HL-60/S4 (cell line): ENCODE data around the gene MRPL55.

Source experiments
- in situ Hi-C: fragments of 300-500 bp; cut with MboI; formaldehyde crosslinking; loops from 2 replicates; pipeline ENCODE4 v1.14.3; 2022; ENCODE audit warnings: low sequenced_read_pairs

Gene MRPL55

GRCh38 chr1:228088586-228089498 lies 20.3 kb downstream of the MRPL55 start:
- in situ Hi-C loops, result no loop called here

DNA sequence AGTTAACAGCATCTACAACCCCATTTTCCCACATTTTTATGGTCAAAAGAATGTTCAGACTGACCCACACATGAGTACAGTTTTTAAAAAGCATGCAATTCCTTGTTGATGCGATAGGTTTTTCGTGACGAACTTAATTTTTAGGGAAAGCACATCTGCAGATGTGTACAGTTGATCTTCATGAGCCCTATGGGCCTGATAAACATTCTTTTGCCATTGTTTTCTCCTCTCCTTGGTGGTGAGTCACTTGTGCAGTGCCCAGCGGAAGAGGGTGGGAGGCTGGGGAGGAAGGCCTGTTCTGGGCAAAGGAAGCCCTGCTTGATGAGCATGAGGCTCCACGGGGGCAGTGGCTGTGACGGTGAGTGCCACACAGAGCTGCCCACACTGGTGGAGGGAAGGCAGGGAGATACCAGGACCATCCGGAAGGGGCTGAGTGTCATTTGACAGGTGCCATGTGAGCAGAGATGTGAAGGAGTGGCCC lies 21.3 kb downstream of the MRPL55 start:
- in situ Hi-C loops, result no loop called here

DNA sequence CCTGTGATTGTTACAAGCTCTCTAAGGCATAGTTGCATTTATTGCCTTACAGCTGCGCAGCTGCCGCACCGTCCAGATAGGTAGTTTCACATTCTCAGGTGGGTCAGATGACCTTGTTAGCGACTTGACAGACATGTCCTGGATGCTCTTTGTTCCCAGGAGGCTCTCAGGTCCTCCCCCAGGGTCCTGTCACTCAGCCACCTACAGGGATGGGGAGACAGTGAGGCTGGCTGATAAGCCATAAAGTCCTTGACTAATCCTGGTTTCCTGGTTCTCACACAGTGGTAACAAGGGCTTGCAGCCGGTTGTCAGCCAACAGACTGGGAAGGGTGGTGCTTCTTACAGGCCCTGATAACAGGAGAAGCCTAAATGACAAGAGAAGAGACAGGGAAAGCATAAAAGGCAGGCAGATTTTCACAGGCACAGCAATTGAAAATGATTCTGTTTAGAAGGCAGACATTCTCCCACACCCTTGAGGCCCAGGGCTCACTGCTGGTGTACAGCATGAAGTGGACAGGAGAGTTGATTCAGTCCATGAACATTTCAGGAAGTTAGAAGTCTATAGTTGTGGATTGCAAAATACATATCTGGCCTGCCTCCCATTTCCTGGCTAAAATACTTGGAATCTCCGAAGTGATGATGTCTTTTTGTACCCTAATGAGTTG lies 23.7 kb downstream of the MRPL55 start:
- in situ Hi-C loops, result no loop called here

DNA sequence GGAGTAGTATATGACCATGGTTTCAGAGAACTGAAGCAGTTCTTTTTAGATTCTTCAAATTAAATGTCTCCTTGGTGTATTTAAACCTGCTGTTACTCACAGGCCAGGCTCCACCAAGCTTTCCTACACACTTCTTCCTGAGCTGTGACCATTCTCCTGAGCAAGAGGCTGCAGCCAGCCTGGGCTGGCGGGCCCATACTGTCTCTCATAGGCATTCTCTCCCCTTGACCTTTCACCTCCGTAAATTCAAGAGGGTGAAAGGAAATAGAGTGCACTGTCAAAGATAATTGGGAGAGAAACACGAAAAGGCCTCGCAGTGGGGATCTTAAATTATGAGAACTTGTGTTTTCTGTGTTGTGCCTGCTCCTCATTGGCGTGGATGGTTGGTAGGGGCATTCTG lies 24.3 kb downstream of the MRPL55 start:
- in situ Hi-C loops, result no loop called here

- in situ Hi-C loops, result no loop called here
These were observed 24.8 kb downstream of the MRPL55 start for GRCh38 chr1:228084325-228084724.

GRCh38 chr1:228083871-228084278 lies 25.2 kb downstream of the MRPL55 start:
- in situ Hi-C loops, result no loop called here

DNA sequence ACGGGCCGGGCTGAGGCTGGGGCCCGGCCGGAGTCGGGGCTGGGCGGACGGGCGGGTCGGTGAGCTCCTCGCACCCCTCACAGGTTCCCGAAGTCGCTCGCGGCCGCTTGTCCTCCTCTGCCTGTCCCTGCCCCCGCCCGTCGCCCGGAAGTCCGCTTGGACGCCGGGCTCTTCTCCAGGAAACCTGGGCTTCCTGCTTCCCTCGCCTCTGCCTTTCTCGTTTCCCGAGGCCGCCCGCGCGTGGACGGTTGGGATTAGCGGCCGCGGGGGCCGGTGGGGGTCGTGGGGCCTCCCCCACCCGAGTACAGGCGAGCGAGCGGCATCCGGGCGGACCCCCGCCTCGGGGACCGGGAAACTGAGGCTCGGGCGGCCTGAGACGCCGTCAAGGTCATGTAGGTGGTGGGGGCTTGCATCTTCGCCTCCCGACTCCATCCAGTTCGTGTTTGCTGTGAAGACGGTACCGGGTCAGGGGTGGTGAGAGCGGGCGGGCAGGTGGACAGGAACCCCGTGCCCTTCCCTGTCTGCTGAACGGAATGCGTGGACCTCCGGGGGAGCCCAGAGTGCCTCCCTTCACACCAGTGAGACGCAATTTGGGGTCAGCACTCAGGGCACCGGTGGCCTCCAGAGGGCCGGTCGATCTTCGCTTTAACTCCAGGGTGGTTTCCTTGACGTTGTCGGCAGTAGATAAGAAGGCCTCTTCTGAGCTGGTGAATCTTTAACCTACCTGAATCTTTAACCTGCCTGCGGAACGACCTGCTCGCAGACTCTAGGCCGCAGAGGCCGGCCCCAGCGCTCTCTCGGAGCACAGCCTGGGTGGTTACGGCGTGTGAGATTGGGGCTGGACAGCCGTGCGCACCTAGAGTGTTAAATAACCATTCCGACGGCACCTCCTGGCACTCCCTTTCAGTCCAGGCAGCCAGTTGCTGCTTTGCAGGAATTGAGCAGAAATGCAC lies 25.9 kb downstream of the MRPL55 start:
- in situ Hi-C loops, result no loop called here

- in situ Hi-C loops, result no loop called here
These were observed 26.7 kb downstream of the MRPL55 start, which contains the start of gene ARF1 for GRCh38 chr1:228082214-228082917. ARF1 (plus strand) TSS chr1:228082708; CDS start chr1:228097115, 14,407 bp downstream.

DNA sequence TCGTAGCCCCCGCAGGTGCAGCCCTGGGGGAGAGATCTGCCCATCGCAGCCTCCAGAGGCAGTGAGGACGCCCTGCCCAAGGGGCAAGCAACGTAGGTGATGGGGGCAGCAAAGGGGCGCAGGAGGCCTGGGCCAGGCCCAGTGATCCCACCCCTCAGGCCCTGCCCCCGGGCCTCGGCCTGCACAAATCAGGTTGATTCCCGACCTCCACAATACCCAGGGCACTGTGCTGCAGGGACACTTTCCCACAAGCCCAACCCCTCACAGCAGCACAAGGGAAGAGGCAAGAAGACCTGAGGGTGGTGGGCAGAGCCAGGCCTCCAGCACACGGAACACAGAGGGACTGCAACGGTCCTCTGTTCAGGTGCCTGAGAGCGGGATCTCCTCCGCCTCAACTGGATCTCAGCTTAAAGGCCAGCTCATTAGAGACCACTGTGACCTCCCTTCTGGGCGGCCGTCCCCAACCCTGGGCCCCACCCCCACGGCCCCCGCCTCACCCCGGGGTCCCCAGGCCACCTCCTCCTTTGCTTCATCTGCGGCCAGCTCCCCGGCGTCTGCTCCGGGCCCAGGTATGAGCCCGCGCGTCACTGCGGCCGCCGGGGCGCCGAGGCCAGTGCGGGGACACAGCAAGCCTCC lies 27.4 kb downstream of the MRPL55 start:
- in situ Hi-C loops, result no loop called here

GRCh38 chr1:228081144-228081543 lies 28.0 kb downstream of the MRPL55 start:
- in situ Hi-C loops, result no loop called here

- in situ Hi-C loops, result no loop called here
These were observed 29.4 kb downstream of the MRPL55 start for GRCh38 chr1:228079601-228080263.

DNA sequence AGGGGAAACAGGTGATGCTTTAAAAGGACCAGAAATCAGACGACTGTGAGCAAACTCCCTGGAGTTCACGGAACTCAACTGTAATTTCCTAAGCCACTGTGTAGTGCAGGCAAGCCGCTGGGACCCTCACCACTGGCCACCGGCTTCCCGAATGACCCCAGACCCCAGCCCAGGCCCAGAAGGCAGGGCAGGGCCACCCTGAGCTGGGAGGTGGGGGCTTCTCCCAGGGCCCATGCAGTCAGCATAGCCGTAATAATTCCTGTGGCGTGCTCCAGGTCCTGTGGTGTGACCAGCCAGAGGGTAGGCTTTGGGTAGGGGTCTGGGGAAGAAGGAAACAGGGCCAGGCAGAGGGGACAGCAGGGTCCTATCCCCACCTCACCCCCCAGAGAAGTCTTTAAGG lies 30.1 kb downstream of the MRPL55 start:
- in situ Hi-C loops, result no loop called here

DNA sequence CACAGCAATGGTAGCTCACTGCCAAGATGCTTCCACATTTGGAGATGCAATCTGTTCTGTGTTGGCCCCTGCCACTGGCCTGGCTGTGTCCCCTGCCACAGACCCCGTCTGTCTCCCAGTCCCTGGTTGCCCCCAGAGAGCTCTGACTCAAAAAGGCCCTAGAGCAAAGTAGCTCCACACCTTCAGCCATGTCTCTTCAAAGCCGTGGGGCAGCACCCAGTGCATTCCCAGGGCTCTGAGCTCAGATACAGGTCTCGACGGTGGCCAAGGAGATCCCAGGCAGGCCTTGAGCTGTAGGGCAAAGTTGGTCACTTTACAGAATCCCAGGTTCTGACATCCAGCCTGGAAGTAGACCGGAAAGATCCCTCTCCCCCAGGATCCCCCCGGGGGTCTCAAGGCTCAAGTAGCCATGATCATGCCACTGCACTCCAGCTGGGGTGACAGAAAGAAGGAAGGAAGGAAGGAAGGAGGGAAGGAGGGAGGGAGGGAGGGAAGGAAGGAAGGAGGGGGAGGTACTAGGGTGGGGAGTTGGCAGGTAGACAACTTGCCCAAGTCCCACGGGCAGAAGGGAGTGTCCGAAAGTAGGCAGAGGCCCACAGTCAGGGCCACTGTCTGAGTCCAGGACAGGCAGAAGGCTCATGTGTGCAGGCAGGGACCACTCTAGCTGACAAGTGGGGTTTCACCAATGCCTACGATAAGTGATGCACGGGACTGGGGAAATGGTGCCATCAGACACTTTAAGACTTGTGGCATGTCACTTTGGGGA lies 31.4 kb downstream of the MRPL55 start:
- in situ Hi-C loops, result no loop called here

DNA sequence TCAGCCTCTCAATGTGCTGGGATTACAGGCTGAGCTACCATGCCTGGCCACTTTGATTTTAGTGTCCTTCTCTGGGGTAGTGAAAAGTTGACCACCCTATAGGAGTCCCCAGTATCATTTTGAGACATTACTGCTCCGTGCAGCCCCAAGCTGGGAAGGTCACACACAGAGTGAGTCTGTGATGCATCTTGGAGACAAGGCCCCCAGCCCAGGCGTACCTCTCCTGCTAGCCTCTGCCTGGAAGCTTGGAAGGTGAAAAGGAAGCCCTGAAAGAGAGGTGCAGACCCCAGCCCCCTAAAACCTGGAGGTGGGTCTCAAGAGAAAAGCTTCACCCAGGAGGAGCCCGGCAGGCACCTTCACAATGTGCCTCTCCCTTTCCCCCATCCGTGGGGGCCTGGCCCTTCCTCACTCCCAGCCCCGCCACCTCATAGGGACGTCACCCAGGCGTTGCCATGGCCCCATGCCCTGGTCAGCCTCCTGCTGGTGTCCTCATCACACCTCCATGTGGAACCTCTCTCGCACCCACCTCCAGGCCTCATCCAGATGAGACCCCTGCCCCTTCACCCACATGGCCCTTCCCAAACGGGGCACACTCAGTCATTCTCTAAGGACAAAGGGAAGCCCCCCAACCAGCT lies 32.2 kb downstream of the MRPL55 start:
- in situ Hi-C loops, result no loop called here

DNA sequence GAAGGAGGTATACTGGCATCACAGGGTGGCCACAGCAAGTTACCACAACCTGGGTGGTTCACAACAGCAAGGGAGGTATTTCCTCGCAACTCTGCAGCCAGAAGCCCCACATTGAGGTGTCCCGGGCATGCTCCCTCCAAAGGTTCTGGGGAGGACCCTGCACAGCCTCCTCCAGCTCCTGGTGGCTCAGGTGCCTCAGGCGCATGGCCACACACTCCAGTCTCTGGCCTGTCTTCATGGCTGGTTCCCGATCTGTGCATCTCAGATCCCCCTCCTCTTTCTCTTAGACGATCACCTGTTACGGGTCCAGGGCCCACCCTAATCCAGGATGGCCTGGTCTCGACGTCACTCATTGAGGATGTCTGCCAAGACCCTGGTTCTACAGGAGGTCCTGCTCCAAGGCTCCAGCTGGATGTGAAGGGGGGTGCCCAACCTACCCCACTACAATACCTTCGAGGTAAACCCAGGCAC lies 33.3 kb downstream of the MRPL55 start:
- in situ Hi-C loops, result no loop called here

- in situ Hi-C loops, result no loop called here
These were observed 34.0 kb downstream of the MRPL55 start for GRCh38 chr1:228074954-228075730.
